WTC11 (cell line): ENCODE results near the gene SLC7A6. TPM values are rescaled to one million over a fixed set of nuclear protein-coding genes. Genes with fewer than 3 reads are reported as not detected.

Experiments used
- ATAC-seq: fragments of 200-7000 bp; cut with Tn5 transposase; 2 replicates; pipeline ENCODE4 v1.10.0; 2021; ENCODE audit warnings: mild to moderate bottlenecking, moderate library complexity
- CTCF ChIA-PET: fragments of 300-600 bp; sonication (Branson Sonifier 250); formaldehyde crosslinking; loops from one replicate; lab custom pipeline; 2021; ENCODE audit warnings: antibody characterized with exemption; lab: Charles Lee
- POLR2A ChIA-PET: fragments of 350-600 bp; sonication (Branson Sonifier 250); formaldehyde crosslinking; loops from one replicate; lab custom pipeline; 2021; ENCODE audit warnings: antibody characterized with exemption; lab: Charles Lee
- DNase-seq: peaks from one replicate; pipeline ENCODE4 v3.0.0; 2021; ENCODE audit warnings: low spot score
- H3K27ac Mint-ChIP-seq: 2 replicates; pipeline ENCODE4 v1.8.0; 2021; ENCODE audit warnings: mixed read lengths
- H3K27me3 Mint-ChIP-seq: 2 replicates; pipeline ENCODE4 v1.8.0; 2021; ENCODE audit warnings: low read depth, mild to moderate bottlenecking, moderate library complexity, mixed read lengths
- H3K36me3 Mint-ChIP-seq: 2 replicates; pipeline ENCODE4 v1.8.0; 2021; ENCODE audit warnings: mixed read lengths
- H3K4me1 Mint-ChIP-seq: 2 replicates; pipeline ENCODE4 v1.8.0; 2022; ENCODE audit warnings: mixed read lengths
- H3K4me3 Mint-ChIP-seq: 2 replicates; pipeline ENCODE4 v1.8.0; 2021; ENCODE audit warnings: mild to moderate bottlenecking, moderate library complexity, mixed read lengths
- H3K9me3 Mint-ChIP-seq: 2 replicates; pipeline ENCODE4 v1.8.0; 2021; ENCODE audit warnings: mixed read lengths
- EMX1 ChIP-seq: fragments of 250-450 bp; sonication (Bioruptor Pico); IDR thresholded peaks from 2 replicates; pipeline ENCODE4 v1.8.0; 2021; ENCODE audit warnings: mild to moderate bottlenecking
- ESRRA ChIP-seq: sonication (generic); formaldehyde crosslinking; IDR thresholded peaks from 2 replicates; pipeline ENCODE4 v1.8.1; 2022; ENCODE audit warnings: mild to moderate bottlenecking, missing genetic modification reagents, borderline replicate concordance
- FOXP1 ChIP-seq: sonication (generic); formaldehyde crosslinking; IDR thresholded peaks from 2 replicates; pipeline ENCODE4 v1.8.0; 2022; ENCODE audit warnings: missing genetic modification reagents, mild to moderate bottlenecking, moderate library complexity, borderline replicate concordance
- MXD4 ChIP-seq: fragments of 250-450 bp; sonication (Bioruptor Pico); IDR thresholded peaks from 2 replicates; pipeline ENCODE4 v1.8.0; 2021; ENCODE audit warnings: mild to moderate bottlenecking, moderate library complexity, borderline replicate concordance
- NR2C2 ChIP-seq: sonication (generic); formaldehyde crosslinking; IDR thresholded peaks from 2 replicates; pipeline ENCODE4 v1.8.0; 2022; ENCODE audit warnings: mild to moderate bottlenecking, missing genetic modification reagents
- SMAD4 ChIP-seq: sonication (generic); formaldehyde crosslinking; IDR thresholded peaks from 2 replicates; pipeline ENCODE4 v1.8.0; 2022; ENCODE audit warnings: mild to moderate bottlenecking, missing genetic modification reagents
- TEAD1 ChIP-seq: sonication (generic); formaldehyde crosslinking; IDR thresholded peaks from 2 replicates; pipeline ENCODE4 v1.8.0; 2022; ENCODE audit warnings: mild to moderate bottlenecking, missing genetic modification reagents
- total RNA-seq: library from RNA; stranded (reverse); gene quantifications from 3 replicates; pipeline ENCODE4 v1.2.3, GENCODE V29; 2021
- TF ChIP-seq, protein P1 (sequence below): sonication (generic); formaldehyde crosslinking; IDR thresholded peaks from 2 replicates; pipeline ENCODE4 v1.8.0; 2023; ENCODE audit warnings: mild to moderate bottlenecking, missing genetic modification reagents
- TF ChIP-seq, protein P2 (sequence below): sonication (generic); formaldehyde crosslinking; IDR thresholded peaks from 2 replicates; pipeline ENCODE4 v1.8.0; 2023; ENCODE audit warnings: missing genetic modification reagents, mild to moderate bottlenecking, borderline replicate concordance
- TF ChIP-seq, protein P3 (sequence below): fragments of 200-600 bp; IDR thresholded peaks from 2 replicates; pipeline ENCODE4 v1.8.0; 2022; ENCODE audit warnings: antibody characterized with exemption
- TF ChIP-seq, protein P4 (sequence below): sonication (generic); formaldehyde crosslinking; IDR thresholded peaks from 2 replicates; pipeline ENCODE4 v1.8.1; 2022; ENCODE audit warnings: missing genetic modification reagents, borderline replicate concordance

Gene SLC7A6
- total RNA-seq, 1 experiment from 2014 or later = 27.4 TPM

DNA sequence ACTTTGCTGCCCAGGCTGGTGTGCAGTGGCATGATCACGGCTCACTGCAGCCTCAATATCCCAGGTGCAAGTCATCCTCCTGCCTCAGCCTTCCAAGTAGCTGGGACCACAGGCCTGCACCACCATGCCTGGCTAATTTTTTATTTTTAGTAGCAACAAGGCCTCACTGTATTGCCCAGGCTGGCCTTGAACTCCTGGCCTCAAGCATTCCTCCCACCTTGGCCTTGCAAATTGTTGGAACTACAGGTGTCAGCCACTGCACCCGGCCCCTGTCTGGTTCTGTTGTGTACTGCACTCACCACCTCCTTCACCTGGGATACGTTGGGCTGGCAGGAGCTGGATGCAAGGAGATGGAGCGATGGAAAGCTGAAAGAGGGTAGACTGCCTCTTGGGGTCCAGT is 10.6 kb upstream of the SLC7A6 start (continued):
- TF ChIP-seq ESRRA (CRISPR knock-in tag) (no peak), TEAD1 (CRISPR knock-in tag) (no peak)
- TF ChIP-seq, protein P1, sequence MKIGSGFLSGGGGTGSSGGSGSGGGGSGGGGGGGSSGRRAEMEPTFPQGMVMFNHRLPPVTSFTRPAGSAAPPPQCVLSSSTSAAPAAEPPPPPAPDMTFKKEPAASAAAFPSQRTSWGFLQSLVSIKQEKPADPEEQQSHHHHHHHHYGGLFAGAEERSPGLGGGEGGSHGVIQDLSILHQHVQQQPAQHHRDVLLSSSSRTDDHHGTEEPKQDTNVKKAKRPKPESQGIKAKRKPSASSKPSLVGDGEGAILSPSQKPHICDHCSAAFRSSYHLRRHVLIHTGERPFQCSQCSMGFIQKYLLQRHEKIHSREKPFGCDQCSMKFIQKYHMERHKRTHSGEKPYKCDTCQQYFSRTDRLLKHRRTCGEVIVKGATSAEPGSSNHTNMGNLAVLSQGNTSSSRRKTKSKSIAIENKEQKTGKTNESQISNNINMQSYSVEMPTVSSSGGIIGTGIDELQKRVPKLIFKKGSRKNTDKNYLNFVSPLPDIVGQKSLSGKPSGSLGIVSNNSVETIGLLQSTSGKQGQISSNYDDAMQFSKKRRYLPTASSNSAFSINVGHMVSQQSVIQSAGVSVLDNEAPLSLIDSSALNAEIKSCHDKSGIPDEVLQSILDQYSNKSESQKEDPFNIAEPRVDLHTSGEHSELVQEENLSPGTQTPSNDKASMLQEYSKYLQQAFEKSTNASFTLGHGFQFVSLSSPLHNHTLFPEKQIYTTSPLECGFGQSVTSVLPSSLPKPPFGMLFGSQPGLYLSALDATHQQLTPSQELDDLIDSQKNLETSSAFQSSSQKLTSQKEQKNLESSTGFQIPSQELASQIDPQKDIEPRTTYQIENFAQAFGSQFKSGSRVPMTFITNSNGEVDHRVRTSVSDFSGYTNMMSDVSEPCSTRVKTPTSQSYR (CRISPR knock-in tag) = no peak
- TF ChIP-seq, protein P2, sequence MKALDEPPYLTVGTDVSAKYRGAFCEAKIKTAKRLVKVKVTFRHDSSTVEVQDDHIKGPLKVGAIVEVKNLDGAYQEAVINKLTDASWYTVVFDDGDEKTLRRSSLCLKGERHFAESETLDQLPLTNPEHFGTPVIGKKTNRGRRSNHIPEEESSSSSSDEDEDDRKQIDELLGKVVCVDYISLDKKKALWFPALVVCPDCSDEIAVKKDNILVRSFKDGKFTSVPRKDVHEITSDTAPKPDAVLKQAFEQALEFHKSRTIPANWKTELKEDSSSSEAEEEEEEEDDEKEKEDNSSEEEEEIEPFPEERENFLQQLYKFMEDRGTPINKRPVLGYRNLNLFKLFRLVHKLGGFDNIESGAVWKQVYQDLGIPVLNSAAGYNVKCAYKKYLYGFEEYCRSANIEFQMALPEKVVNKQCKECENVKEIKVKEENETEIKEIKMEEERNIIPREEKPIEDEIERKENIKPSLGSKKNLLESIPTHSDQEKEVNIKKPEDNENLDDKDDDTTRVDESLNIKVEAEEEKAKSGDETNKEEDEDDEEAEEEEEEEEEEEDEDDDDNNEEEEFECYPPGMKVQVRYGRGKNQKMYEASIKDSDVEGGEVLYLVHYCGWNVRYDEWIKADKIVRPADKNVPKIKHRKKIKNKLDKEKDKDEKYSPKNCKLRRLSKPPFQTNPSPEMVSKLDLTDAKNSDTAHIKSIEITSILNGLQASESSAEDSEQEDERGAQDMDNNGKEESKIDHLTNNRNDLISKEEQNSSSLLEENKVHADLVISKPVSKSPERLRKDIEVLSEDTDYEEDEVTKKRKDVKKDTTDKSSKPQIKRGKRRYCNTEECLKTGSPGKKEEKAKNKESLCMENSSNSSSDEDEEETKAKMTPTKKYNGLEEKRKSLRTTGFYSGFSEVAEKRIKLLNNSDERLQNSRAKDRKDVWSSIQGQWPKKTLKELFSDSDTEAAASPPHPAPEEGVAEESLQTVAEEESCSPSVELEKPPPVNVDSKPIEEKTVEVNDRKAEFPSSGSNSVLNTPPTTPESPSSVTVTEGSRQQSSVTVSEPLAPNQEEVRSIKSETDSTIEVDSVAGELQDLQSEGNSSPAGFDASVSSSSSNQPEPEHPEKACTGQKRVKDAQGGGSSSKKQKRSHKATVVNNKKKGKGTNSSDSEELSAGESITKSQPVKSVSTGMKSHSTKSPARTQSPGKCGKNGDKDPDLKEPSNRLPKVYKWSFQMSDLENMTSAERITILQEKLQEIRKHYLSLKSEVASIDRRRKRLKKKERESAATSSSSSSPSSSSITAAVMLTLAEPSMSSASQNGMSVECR (CRISPR knock-in tag) = no peak

DNA sequence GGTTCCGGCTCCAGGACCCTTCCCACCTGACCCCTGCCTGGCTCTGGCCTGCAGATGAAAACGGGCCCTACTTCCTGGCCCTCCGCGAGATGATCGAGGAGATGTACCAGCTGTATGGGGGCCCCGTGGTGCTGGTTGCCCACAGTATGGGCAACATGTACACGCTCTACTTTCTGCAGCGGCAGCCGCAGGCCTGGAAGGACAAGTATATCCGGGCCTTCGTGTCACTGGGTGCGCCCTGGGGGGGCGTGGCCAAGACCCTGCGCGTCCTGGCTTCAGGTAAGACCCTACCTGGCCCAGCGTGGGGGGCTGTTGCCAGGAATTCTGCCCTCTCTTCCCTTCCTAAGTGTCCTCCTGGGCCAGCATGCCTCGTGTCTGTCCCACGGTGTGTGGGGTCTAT is 8.6 kb upstream of the SLC7A6 start:
- CTCF ChIA-PET = interaction anchor here (1.9 kb wide), 1 partner anchor 8 kb away, joined by 13 read pairs; the partner anchor contains the start of gene SLC7A6
- DNase-seq (no peak), ATAC-seq (0 out of 2 replicates have a peak, but pooled peaks have one; percentile 23)
- H3K27ac Mint-ChIP-seq = no peak overlapping the region
- POLR2A ChIA-PET = no interaction called here
- no peaks in the 10 kb centered on the region for H3K9me3 Mint-ChIP-seq
- no peaks in the 10 kb centered on the region for H3K27me3 Mint-ChIP-seq
- H3K36me3 Mint-ChIP-seq = 0 out of 2 replicates have a peak, but pooled peaks cover 4% of the 10 kb centered on the region
- no peaks in the 10 kb centered on the region for H3K4me1 Mint-ChIP-seq
- no peak overlapping the region for H3K4me3 Mint-ChIP-seq
- TF ChIP-seq, protein P3, sequence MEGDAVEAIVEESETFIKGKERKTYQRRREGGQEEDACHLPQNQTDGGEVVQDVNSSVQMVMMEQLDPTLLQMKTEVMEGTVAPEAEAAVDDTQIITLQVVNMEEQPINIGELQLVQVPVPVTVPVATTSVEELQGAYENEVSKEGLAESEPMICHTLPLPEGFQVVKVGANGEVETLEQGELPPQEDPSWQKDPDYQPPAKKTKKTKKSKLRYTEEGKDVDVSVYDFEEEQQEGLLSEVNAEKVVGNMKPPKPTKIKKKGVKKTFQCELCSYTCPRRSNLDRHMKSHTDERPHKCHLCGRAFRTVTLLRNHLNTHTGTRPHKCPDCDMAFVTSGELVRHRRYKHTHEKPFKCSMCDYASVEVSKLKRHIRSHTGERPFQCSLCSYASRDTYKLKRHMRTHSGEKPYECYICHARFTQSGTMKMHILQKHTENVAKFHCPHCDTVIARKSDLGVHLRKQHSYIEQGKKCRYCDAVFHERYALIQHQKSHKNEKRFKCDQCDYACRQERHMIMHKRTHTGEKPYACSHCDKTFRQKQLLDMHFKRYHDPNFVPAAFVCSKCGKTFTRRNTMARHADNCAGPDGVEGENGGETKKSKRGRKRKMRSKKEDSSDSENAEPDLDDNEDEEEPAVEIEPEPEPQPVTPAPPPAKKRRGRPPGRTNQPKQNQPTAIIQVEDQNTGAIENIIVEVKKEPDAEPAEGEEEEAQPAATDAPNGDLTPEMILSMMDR = no peak
- TF ChIP-seq SMAD4 (CRISPR knock-in tag) (no peak), EMX1 (CRISPR knock-in tag) (no peak), MXD4 (CRISPR knock-in tag) (no peak), NR2C2 (CRISPR knock-in tag) (no peak), FOXP1 (CRISPR knock-in tag) (no peak)
- TF ChIP-seq, protein P4, sequence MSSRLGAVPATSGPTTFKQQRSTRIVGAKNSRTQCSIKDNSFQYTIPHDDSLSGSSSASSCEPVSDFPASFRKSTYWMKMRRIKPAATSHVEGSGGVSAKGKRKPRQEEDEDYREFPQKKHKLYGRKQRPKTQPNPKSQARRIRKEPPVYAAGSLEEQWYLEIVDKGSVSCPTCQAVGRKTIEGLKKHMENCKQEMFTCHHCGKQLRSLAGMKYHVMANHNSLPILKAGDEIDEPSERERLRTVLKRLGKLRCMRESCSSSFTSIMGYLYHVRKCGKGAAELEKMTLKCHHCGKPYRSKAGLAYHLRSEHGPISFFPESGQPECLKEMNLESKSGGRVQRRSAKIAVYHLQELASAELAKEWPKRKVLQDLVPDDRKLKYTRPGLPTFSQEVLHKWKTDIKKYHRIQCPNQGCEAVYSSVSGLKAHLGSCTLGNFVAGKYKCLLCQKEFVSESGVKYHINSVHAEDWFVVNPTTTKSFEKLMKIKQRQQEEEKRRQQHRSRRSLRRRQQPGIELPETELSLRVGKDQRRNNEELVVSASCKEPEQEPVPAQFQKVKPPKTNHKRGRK = no peak

DNA sequence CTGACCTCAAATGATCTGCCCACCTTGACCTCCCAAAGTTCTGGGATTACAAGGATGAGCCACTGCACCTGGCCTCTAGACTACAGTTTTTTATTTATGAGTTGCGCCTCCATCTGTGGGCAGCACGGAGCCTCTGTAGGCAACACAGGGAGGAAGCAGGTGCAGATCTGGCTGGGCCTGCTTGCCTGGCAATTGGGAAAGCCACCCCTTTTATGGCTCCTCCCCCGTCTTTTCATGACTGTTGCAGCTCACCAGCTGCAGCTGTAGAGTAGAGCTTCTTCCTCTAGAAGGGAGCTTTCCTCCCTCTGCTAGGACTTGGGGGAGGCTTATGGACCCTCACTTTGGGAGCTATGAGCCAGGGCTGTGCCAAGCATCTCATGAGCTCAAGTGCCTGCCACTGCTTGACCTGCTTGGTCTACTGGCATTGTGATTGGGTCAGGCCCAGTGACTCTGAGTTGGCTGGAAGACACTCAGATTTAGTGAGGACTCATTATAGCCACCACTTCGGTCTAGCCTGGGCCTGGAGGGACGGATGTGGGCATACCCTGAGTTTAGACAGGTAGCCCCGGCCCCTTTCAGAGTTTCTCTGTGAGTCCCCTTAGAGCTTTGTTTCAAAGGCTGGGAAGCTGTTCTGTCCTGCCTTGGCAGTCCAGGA is 6.9 kb upstream of the SLC7A6 start:
- H3K9me3 Mint-ChIP-seq = no peaks in the 10 kb centered on the region

More for the DNA sequence above, 6.9 kb upstream of the SLC7A6 start:
- Mint-ChIP-seq H3K4me3 (no peak overlapping the region), H3K36me3 (no peaks in the 10 kb centered on the region), H3K27me3 (no peaks in the 10 kb centered on the region), H3K27ac (no peak overlapping the region), H3K4me1 (no peaks in the 10 kb centered on the region)
- no peak for ATAC-seq
- TF ChIP-seq, protein P1 (CRISPR knock-in tag) = no peak
- no peak for DNase-seq
- ChIA-PET POLR2A (no interaction called here), CTCF (interaction anchor here (1.1 to 1.3 kb wide), 2 partner anchors 12 to 71 kb away, joined by 4 read pairs; partner anchors contain the start of gene PLA2G15)
